NCI-H2227 (cell line): ENCODE results near the gene MYL2.

Source experiments
- DNase-seq: peaks from one replicate; lab custom pipeline; 2025; ENCODE audit not compliant: unreplicated experiment; lab: John Stamatoyannopoulos, UW

The MYL2 gene

GRCh38 chr12:110930348-110931314 lies 10.3 kb upstream of the MYL2 start:
- DNase-seq: no peak

- no peak for DNase-seq
These were observed 9.4 kb upstream of the MYL2 start for GRCh38 chr12:110929818-110930217.

- no peak for DNase-seq
These were observed 8.3 kb upstream of the MYL2 start for GRCh38 chr12:110928700-110929099.

GRCh38 chr12:110927546-110927945 lies 7.2 kb upstream of the MYL2 start:
- no peak for DNase-seq

- no peak for DNase-seq
These were observed 3.4 kb upstream of the MYL2 start for GRCh38 chr12:110923692-110924334.

- no peak for DNase-seq
These were observed 2.8 kb upstream of the MYL2 start for GRCh38 chr12:110923192-110923591.

GRCh38 chr12:110922652-110923051 lies 2.3 kb upstream of the MYL2 start:
- no peak for DNase-seq

GRCh38 chr12:110921262-110921661 lies 883 bp upstream of the MYL2 start:
- DNase-seq: no peak

- no peak for DNase-seq
These were observed 659 bp downstream of the MYL2 start for GRCh38 chr12:110919720-110920119.

- no peak for DNase-seq
These were observed 2.4 kb downstream of the MYL2 start for GRCh38 chr12:110917961-110918360.

GRCh38 chr12:110917467-110917866 lies 2.9 kb downstream of the MYL2 start:
- no peak for DNase-seq

GRCh38 chr12:110916295-110916875 lies 4.0 kb downstream of the MYL2 start:
- DNase-seq: no peak

- DNase-seq: no peak
These were observed 7.0 kb downstream of the MYL2 start for GRCh38 chr12:110913119-110914056.

- no peak for DNase-seq
These were observed 8.1 kb downstream of the MYL2 start for GRCh38 chr12:110912263-110912662.

- no peak for DNase-seq
These were observed 11.8 kb downstream of the MYL2 start for GRCh38 chr12:110908377-110909152.

GRCh38 chr12:110907583-110907982 lies 12.8 kb downstream of the MYL2 start:
- no peak for DNase-seq

- no peak for DNase-seq
These were observed 13.4 kb downstream of the MYL2 start for GRCh38 chr12:110906985-110907384.

- no peak for DNase-seq
These were observed 13.9 kb downstream of the MYL2 start for GRCh38 chr12:110906516-110906915.

GRCh38 chr12:110906083-110906482 lies 14.3 kb downstream of the MYL2 start:
- DNase-seq: no peak

- no peak for DNase-seq
These were observed 16.9 kb downstream of the MYL2 start for GRCh38 chr12:110903511-110903910.
